HG03342 (cell line): Measurements from ENCODE around the gene RSAD1.

ENCODE experiments used
- ATAC-seq: cut with Tn5 transposase; IDR thresholded peaks from one replicate; pipeline ENCODE4 v1.9.1; 2021; ENCODE audit warnings: mild to moderate bottlenecking, moderate library complexity; ENCODE audit not compliant: unreplicated experiment

The RSAD1 gene

DNA sequence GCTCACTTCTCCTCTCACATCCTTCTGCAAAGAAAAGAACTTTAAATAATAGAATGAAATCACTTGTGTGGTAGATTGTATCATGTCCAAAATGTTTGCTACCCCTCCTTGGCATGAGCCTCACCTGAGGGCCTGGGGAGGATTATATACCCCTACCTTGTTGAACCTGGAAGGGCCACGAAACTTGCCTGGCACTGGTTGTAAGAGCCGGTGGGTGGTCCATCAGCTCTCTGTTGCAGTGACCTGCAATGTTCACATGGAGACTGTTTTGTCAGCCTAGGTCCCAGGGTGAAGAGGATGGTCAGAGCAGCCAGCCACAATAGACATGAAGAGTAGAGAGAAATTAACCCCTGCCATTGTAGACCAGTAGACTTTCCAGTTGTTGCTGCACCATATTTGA lies 10.2 kb downstream of the RSAD1 start:
- ATAC-seq = no peak

DNA sequence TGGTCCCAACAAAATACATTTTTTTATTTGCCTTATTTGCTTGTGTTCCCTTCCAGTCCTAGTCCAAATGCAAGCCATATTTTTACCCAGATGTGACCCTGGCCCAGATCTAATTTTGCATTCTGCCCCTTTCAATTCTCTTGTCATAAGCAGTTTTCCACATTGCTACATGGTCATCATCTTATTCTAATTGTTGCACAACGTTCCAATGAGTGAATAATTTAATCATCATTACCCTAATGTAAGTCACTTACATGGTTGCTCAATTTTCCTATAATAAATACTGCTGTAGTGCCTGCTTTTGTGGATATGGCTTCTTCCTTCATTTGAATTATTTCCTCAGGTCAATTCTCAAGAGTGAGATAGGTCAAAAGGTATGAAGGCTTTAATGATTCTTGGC lies 12.8 kb downstream of the RSAD1 start:
- no peak for ATAC-seq

- ATAC-seq = no peak
Observed at GRCh38 chr17:50492214-50492613, 13.6 kb downstream of the RSAD1 start.

- ATAC-seq = no peak
Observed at GRCh38 chr17:50493744-50494143, 15.1 kb downstream of the RSAD1 start.

- ATAC-seq = no peak
Observed at GRCh38 chr17:50495217-50495823, 16.7 kb downstream of the RSAD1 start.

GRCh38 chr17:50495918-50496317 lies 17.3 kb downstream of the RSAD1 start:
- ATAC-seq = no peak

DNA sequence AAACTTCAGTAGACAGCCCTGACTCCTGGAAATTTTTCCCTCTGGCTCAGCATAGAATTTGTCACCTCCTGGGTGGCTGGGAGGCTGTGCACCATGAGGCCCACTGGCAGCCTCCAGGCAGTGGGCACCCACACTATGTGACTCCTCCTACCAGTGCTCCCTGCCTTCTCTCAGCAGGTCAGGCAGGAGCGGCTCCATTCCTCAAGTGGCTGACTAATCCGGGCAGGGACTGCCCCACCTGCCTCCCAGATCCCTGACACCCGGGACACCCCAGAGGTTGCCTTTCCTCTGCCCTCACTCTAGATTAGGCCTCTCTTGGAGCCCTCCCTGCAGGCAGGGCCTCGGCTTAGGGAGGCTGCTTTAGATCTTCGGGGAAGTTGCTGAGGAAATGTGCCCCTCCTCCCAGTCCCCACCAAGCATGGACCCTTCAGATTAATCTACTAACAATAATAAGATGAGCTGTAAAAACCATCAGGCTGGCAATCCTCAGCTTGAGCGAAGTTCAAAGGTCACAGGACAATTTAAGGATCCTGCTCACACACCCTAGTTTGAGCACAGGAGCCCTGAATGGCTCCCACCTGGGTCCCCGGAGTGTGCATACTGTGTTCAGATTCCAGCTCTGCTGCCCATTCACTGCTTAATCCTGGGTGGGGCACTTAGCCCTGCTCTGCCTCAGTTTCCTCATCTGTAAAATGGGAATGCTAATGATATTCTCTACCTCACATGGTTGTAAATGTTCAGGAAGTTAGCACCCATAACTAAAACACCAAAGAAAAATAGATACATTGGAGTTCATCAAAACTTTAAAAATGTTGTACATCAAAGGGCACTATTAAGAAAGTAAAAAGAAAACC lies 19.6 kb downstream of the RSAD1 start:
- ATAC-seq = no peak

GRCh38 chr17:50499270-50499669 lies 20.6 kb downstream of the RSAD1 start:
- ATAC-seq = no peak

DNA sequence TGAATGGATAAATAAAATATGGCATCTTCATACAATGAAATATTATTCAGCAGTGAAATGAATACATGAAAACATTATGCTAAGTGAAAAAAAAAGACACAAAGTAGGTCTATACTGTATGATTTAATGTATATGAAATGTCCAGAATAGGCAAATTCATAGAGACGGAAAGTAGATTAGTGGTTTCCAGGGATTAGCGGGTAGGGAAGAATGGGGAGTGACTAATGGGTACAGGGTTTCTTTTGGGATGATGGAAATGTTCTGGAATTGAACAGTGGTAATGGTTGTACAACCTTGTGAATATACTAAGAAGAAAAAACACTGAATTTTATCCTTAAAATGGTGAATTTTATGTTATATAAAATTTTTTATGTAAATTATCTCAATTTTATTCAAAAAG lies 21.1 kb downstream of the RSAD1 start:
- no peak for ATAC-seq

DNA sequence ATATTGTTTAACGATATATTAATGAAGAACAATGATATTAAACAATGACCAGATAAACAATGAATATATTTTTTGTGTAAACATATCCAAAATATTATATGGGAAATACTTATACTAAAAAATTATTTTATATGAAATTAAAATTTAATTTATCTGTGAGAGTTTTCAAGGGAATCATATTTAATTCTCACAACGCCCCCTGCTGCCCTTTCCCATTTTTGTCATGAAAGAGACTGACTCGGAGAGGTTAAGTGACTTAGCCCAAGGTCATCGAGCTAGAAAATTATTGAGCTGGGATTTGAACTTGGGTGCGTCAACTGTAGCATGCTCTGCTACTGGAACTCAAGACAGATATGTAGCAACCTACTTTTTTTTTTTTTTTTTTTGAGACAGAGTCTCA lies 22.4 kb downstream of the RSAD1 start:
- no peak for ATAC-seq

- no peak for ATAC-seq
Observed at GRCh38 chr17:50502301-50502990, 23.8 kb downstream of the RSAD1 start.

GRCh38 chr17:50505591-50506130 lies 27.0 kb downstream of the RSAD1 start:
- ATAC-seq = no peak

DNA sequence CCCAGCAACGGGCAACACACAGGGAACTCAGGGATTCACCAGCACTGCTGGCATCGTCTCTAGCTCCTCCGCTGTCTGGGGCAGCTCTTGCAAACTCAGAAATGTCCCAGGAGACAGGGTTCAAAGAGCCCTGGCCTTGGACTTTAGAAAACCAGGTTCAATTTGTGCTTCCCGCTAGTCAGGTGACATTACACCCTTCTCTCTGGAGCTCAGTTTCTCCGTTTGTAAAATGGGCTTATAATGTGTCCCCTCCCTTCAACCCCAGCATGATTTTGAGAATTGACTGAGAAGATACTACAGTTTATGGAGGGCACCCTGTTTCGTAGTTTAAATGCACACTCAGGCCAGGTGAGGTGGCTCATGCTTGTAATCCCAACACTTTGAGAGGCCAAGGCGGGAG lies 27.6 kb downstream of the RSAD1 start:
- ATAC-seq = no peak

GRCh38 chr17:50507871-50508572 lies 29.4 kb downstream of the RSAD1 start, which contains the start of gene MYCBPAP:
TSS of gene MYCBPAP (plus strand) at chr17:50508439. CDS start at chr17:50508675, 236 bp downstream.
- no peak for ATAC-seq

DNA sequence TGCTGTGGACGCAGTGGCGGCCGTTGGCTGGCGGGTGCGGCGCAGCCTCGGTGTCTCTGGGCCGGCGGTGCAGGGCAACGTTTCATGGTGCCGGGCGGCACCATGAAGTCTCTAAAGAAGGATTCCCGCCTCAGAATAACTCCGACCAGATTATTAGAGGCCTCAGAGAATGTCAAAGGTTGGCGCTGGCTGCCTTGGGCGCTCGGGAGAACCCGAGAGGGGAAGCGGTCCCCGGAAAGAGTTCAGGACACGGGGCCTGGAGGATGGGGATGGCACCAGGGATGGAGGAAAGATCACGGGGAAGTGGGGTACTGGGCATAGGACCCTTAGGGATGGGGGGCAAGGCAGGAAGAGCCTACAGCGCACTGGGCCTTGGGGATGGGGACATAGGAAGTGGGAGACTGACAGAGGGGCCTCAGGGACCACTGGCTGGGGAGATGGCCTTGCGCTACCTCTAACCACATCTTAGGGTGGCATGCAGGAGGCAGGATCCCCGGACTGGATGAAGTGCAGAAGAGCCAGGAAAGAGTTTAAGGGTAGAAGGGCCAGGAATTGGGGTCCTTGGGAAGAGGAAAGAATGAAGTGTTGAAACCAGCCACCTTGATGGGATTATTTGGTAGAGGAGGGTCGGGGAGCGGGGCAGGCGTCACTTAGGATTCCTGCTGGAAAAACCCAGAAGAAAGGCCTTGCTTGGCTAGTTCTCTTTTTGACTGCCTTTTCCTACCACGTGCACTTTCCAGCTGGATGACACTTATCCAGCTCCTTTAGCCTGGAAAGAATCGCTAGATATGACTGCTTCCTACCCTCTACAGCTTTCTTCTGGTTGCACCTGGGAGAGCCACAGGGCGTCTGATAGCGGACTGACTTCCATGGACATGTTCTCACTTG lies 30.2 kb downstream of the RSAD1 start:
- no peak for ATAC-seq

DNA sequence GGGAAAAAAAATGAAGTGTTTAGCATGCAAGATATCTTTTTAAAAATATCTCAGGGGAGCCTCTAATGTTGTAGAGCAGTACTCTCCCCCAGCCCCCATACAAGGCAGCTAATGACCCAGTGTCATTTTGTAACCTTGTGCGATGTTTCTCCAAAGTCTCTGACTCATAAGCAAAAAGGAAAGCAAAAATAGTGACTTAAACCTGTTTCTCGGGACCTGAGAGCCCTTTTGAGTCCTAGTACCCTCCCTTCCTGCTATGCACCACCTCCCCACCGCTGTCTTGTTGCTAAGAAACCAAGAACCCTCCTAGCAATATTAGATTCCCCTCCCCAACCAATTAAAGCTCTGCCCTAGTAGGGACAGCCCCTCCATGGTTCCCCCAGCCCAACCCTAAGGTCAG lies 32.4 kb downstream of the RSAD1 start:
- peak; percentile 85 for ATAC-seq

GRCh38 chr17:50513495-50513894 lies 34.8 kb downstream of the RSAD1 start:
- no peak for ATAC-seq

DNA sequence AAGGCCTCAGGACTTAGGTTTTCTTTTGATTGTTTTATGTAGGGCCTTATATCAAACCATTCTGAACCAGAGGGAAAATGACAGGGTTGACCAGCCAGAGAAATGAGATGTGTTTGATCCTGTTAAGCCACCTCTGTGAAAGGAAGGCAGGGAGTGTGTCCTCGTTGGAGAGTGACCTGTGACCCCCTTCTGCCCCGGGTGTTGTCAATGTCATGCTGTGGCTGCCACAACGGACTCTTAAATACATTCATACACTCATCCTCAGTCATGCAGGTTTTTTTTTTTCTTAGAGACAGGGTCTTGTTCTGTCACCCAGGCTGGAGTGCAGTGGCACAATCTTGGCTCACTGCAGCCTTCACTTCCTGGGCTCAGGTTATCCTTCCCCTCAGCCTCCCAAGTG lies 35.7 kb downstream of the RSAD1 start:
- no peak for ATAC-seq

DNA sequence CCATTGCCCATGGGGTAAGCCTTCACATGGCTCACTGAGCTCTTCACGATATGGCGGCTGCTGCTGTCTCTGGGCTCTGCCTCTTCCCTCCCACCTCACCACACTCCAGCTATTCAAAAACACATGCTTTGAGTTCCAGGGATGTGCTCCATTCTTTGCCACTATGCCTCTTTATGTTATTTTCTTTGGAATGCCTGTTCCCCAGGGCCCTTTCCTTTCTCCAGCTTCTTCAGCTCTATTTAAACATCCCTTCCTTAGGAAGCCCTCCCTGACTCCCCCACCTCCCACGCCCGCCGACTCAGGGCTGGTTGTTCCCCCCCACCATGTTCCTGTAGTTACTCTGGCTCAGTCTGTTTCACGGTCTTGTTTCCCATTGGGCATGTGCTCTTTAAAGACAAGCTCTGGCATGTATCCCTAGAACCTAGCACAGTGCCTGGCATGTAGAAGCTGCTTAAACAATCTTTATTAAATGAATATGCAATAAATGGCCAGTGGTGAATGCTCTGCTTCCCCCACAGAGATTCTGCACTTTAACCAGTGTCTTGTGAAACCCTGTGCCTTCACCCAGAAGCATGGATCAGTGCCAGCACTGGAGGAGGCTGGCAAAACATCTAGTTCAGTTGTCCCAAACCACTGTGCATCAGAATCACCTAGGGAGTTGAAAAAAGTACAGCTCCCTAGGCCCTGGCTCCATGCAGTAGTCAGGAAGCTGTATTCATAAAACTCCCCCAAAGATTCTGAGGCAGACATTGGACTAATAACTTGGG lies 36.5 kb downstream of the RSAD1 start:
- no peak for ATAC-seq
